ENCODE results near the gene DGKG. TPM values are rescaled to one million over a fixed set of nuclear protein-coding genes. Genes with fewer than 3 reads are reported as not detected.

Gene DGKG
- total RNA-seq, 1 donor: 2.5 TPM

- Histone ChIP-seq H3K79me2 (ENCODE audit: insufficient read depth, low read length) (peaks cover 37% of the 10 kb centered on the region), H3K4me3 (ENCODE audit: insufficient read depth, low read length) (no peak overlapping the region), H3K9me3 (ENCODE audit: low read depth, low read length) (no peaks in the 10 kb centered on the region), H2AFZ (ENCODE audit: low read length) (no peak overlapping the region), H3K27ac (ENCODE audit: low read depth, low read length) (no peak overlapping the region), H3K36me3 (ENCODE audit: insufficient read depth, low read length) (peaks cover 22% of the 10 kb centered on the region), H3K4me2 (ENCODE audit: insufficient read depth, low read length) (no peak overlapping the region), H3K4me1 (ENCODE audit: insufficient read depth, low read length) (peaks cover 45% of the 10 kb centered on the region), H4K20me1 (ENCODE audit: insufficient read depth, low read length) (peaks cover 19% of the 10 kb centered on the region), H3K27me3 (ENCODE audit: insufficient read depth, low read length) (no peaks in the 10 kb centered on the region)
- TF ChIP-seq CTCF (IDR thresholded peaks at IDR 0.05; ENCODE audit: extremely low read depth, low read depth, low read length): no peak
- DNase-seq (ENCODE audit: insufficient read length, low spot score, missing footprints): peak; percentile 66
Observed at GRCh38 chr3:186102687-186103086, 259.3 kb downstream of the DGKG start.

GRCh38 chr3:186100398-186100797 lies 261.6 kb downstream of the DGKG start:
- H3K36me3 ChIP-seq (ENCODE audit: insufficient read depth, low read length): peaks cover 30% of the 10 kb centered on the region
- H3K4me1 ChIP-seq (ENCODE audit: insufficient read depth, low read length): peaks cover 33% of the 10 kb centered on the region
- no peak overlapping the region for H2AFZ ChIP-seq (ENCODE audit: low read length)
- DNase-seq (ENCODE audit: insufficient read length, low spot score, missing footprints): no peak
- H3K27ac ChIP-seq (ENCODE audit: low read depth, low read length): no peak overlapping the region
- H3K9me3 ChIP-seq (ENCODE audit: low read depth, low read length): no peaks in the 10 kb centered on the region
- H4K20me1 ChIP-seq (ENCODE audit: insufficient read depth, low read length): peaks cover 14% of the 10 kb centered on the region
- H3K27me3 ChIP-seq (ENCODE audit: insufficient read depth, low read length): no peaks in the 10 kb centered on the region
- no peak overlapping the region for H3K4me3 ChIP-seq (ENCODE audit: insufficient read depth, low read length)
- no peak for TF ChIP-seq CTCF (IDR thresholded peaks at IDR 0.05; ENCODE audit: extremely low read depth, low read depth, low read length)
- peaks cover 19% of the 10 kb centered on the region for H3K79me2 ChIP-seq (ENCODE audit: insufficient read depth, low read length)
- H3K4me2 ChIP-seq (ENCODE audit: insufficient read depth, low read length): no peak overlapping the region

- DNase-seq (ENCODE audit: insufficient read length, low spot score, missing footprints): peak; percentile 86
- Histone ChIP-seq H3K4me3 (ENCODE audit: insufficient read depth, low read length) (no peak overlapping the region), H3K4me1 (ENCODE audit: insufficient read depth, low read length) (peaks cover 29% of the 10 kb centered on the region), H3K27ac (ENCODE audit: low read depth, low read length) (no peak overlapping the region), H3K79me2 (ENCODE audit: insufficient read depth, low read length) (peaks cover 15% of the 10 kb centered on the region), H4K20me1 (ENCODE audit: insufficient read depth, low read length) (peaks cover 14% of the 10 kb centered on the region), H3K36me3 (ENCODE audit: insufficient read depth, low read length) (peaks cover 37% of the 10 kb centered on the region), H3K4me2 (ENCODE audit: insufficient read depth, low read length) (no peak overlapping the region), H3K27me3 (ENCODE audit: insufficient read depth, low read length) (no peaks in the 10 kb centered on the region), H3K9me3 (ENCODE audit: low read depth, low read length) (no peaks in the 10 kb centered on the region), H2AFZ (ENCODE audit: low read length) (no peak overlapping the region)
- no peak for TF ChIP-seq CTCF (IDR thresholded peaks at IDR 0.05; ENCODE audit: extremely low read depth, low read depth, low read length)
Observed at GRCh38 chr3:186099178-186099577, 262.9 kb downstream of the DGKG start.

- no peak for DNase-seq (ENCODE audit: insufficient read length, low spot score, missing footprints)
- no peak overlapping the region for H3K4me3 ChIP-seq (ENCODE audit: insufficient read depth, low read length)
Observed at GRCh38 chr3:186098740-186099139, 263.3 kb downstream of the DGKG start.

More at GRCh38 chr3:186098740-186099139, 263.3 kb downstream of the DGKG start:
- Histone ChIP-seq H3K36me3 (ENCODE audit: insufficient read depth, low read length) (peaks cover 38% of the 10 kb centered on the region), H3K79me2 (ENCODE audit: insufficient read depth, low read length) (peaks cover 15% of the 10 kb centered on the region), H3K27ac (ENCODE audit: low read depth, low read length) (no peak overlapping the region), H3K4me2 (ENCODE audit: insufficient read depth, low read length) (no peak overlapping the region), H3K27me3 (ENCODE audit: insufficient read depth, low read length) (no peaks in the 10 kb centered on the region), H3K4me1 (ENCODE audit: insufficient read depth, low read length) (peaks cover 25% of the 10 kb centered on the region), H4K20me1 (ENCODE audit: insufficient read depth, low read length) (peaks cover 14% of the 10 kb centered on the region), H3K9me3 (ENCODE audit: low read depth, low read length) (no peaks in the 10 kb centered on the region), H2AFZ (ENCODE audit: low read length) (no peak overlapping the region)
- TF ChIP-seq CTCF (IDR thresholded peaks at IDR 0.05; ENCODE audit: extremely low read depth, low read depth, low read length): no peak

Measured in osteoblast (primary cell).